K562 (cell line): ENCODE results near the gene WNT7B. TPM values are rescaled to one million over a fixed set of nuclear protein-coding genes. Genes with fewer than 3 reads are reported as not detected.

Experiments used
- ATAC-seq: fragments of 200-7000 bp; cut with Tn5 transposase; 3 replicates; pipeline ENCODE4 v1.9.1; 2020; ENCODE audit warnings: moderate library complexity
- BruUV-seq: library from RNA; stranded (reverse); fragments of 400-500 nt; replicated peaks from 2 replicates; lab custom pipeline; 2021; lab: Mats Ljungman, UMichigan
- CTCF ChIA-PET: fragments of 300-600 bp; formaldehyde crosslinking; extraction: SDS; loops from one replicate; lab custom pipeline; 2021; ENCODE audit warnings: low intra/inter-chr PET ratio; lab: Yijun Ruan, JAX
- POLR2A ChIA-PET: fragments of 300-600, 350-650 bp; sonication (Branson Sonifier 250); formaldehyde crosslinking; extraction: SDS; loops from one replicate; lab custom pipeline; 2021; ENCODE audit warnings: antibody characterized with exemption, inconsistent platforms; lab: Yijun Ruan, JAX
- DNase-seq, 4 experiments: peaks; one replicate each; pipeline versions ENCODE4 v3.0.0 to v3.0.0-alpha.2; 2011 to 2018; ENCODE audit warnings: low spot score in 3 of 4, mixed read lengths in 3 of 4; ENCODE audit errors: extremely low read depth in 1 of 4
- FAIRE-seq: peaks from 2 replicates; lab custom pipeline; 2011; peaks lifted over from hg19 to GRCh38; lab: Jason Lieb, UNC
- H2AFZ ChIP-seq: 2 replicates; pipeline ENCODE4 v1.6.0; 2011; ENCODE audit warnings: low read depth, low read length, control low read depth, inconsistent platforms
- H3K27ac ChIP-seq: fragments of 200-600 bp; 3 replicates; pipeline ENCODE4 v1.8.0; 2011; ENCODE audit warnings: low read depth, mild to moderate bottlenecking, control low read depth, inconsistent platforms, low read length, moderate library complexity, mixed read lengths; ENCODE audit errors: extremely low read depth
- H3K27me3 ChIP-seq, 2 experiments: fragments of 300-600 bp in 1 of 2; 2 replicates in 1 of 2; 3 replicates in 1 of 2; pipeline versions ENCODE4 v1.6.0 to v1.8.0; 2011; ENCODE audit warnings: inconsistent platforms in 2 of 2, low read length in 2 of 2, mild to moderate bottlenecking in 1 of 2, mixed read lengths in 1 of 2, moderate library complexity in 1 of 2; ENCODE audit not compliant: control insufficient read depth in 2 of 2, insufficient read depth in 2 of 2
- H3K36me3 ChIP-seq: fragments of 300-600 bp; 3 replicates; pipeline ENCODE4 v1.8.0; 2011; ENCODE audit warnings: mild to moderate bottlenecking, low read length, inconsistent platforms; ENCODE audit not compliant: control insufficient read depth, insufficient read depth
- H3K4me1 ChIP-seq, 2 experiments: fragments of 200-600 bp in 1 of 2; replicated peaks in 1 of 2; 2 replicates in 1 of 2; 3 replicates in 1 of 2; pipeline versions ENCODE4 v1.5.1 to v1.8.0; 2011; ENCODE audit warnings: inconsistent platforms in 2 of 2, low read length in 2 of 2, mild to moderate bottlenecking in 1 of 2, mixed read lengths in 1 of 2, moderate library complexity in 1 of 2; ENCODE audit not compliant: control insufficient read depth in 2 of 2, insufficient read depth in 2 of 2
- H3K4me2 ChIP-seq: 2 replicates; pipeline ENCODE4 v1.6.1; 2011; ENCODE audit warnings: low read length, control low read depth, inconsistent platforms, mixed read lengths; ENCODE audit not compliant: insufficient read depth
- H3K4me3 ChIP-seq: fragments of 200-600 bp; sonication (generic), shearing (Covaris generic); 2 replicates; pipeline ENCODE4 v1.5.1; 2016; ENCODE audit warnings: control low read depth, inconsistent platforms
- H3K79me2 ChIP-seq: fragments of 200-600 bp; 3 replicates; pipeline ENCODE4 v1.8.0; 2011; ENCODE audit warnings: low read length, inconsistent platforms; ENCODE audit not compliant: control insufficient read depth, insufficient read depth
- H3K9ac ChIP-seq, 2 experiments: 2 replicates each; pipeline versions ENCODE4 v1.6.0 to v1.6.1; 2011; ENCODE audit warnings: low read depth in 2 of 2, low read length in 2 of 2, control low read depth in 1 of 2, inconsistent platforms in 1 of 2, mild to moderate bottlenecking in 1 of 2, mixed read lengths in 1 of 2; ENCODE audit not compliant: insufficient read depth in 1 of 2
- H3K9me1 ChIP-seq: one replicate; pipeline ENCODE4 v1.6.0; 2011; ENCODE audit warnings: inconsistent platforms, mild to moderate bottlenecking, low read length, moderate library complexity; ENCODE audit not compliant: control insufficient read depth, insufficient read depth
- H3K9me3 ChIP-seq: replicated peaks from 2 replicates; pipeline ENCODE4 v1.5.1; 2011; ENCODE audit warnings: low read depth, low read length, inconsistent platforms; ENCODE audit not compliant: control insufficient read depth, insufficient read depth
- H4K20me1 ChIP-seq: replicated peaks from 2 replicates; pipeline ENCODE4 v1.6.1; 2011; ENCODE audit warnings: low read length, inconsistent platforms, mixed read lengths; ENCODE audit not compliant: control insufficient read depth, insufficient read depth
- CREM ChIP-seq: IDR thresholded peaks from 2 replicates; pipeline ENCODE4 v1.6.1; 2014; ENCODE audit warnings: antibody characterized with exemption, low read depth
- EHMT2 ChIP-seq: fragments of 450-650 bp; IDR thresholded peaks from 2 replicates; pipeline ENCODE4 v1.6.1; 2018; ENCODE audit warnings: antibody characterized with exemption
- EZH2 ChIP-seq: IDR thresholded peaks from 2 replicates; pipeline ENCODE4 v1.6.1; 2012; ENCODE audit warnings: low read depth, mild to moderate bottlenecking, inconsistent platforms, low read length, borderline replicate concordance
- FOSL1 ChIP-seq: fragments of 200-800 bp; sonication (Bioruptor generic); conservative IDR thresholded peaks from 2 replicates; pipeline ENCODE4 v1.6.1; 2016; ENCODE audit warnings: missing genetic modification characterization, missing compliant biosample characterization
- NR2C1 ChIP-seq, 2 experiments: fragments of 450-650 bp; IDR thresholded peaks; 2 replicates each; pipeline ENCODE4 v1.6.1; 2017; ENCODE audit warnings: mild to moderate bottlenecking in 2 of 2, antibody characterized with exemption in 1 of 2, inconsistent platforms in 1 of 2, missing compliant biosample characterization in 1 of 2, missing genetic modification characterization in 1 of 2
- PTTG1 ChIP-seq: fragments of 450-650 bp; IDR thresholded peaks from 2 replicates; pipeline ENCODE4 v1.6.1; 2016; ENCODE audit warnings: low read depth, mild to moderate bottlenecking, missing genetic modification characterization, missing compliant biosample characterization
- RBM22 ChIP-seq: fragments of 200-400 bp; formaldehyde crosslinking; IDR thresholded peaks from 2 replicates; pipeline ENCODE4 v1.6.1; 2018; ENCODE audit warnings: low read length, low read depth; ENCODE audit not compliant: poor library complexity, severe bottlenecking
- ZNF263 ChIP-seq: sonication (generic); formaldehyde crosslinking; IDR thresholded peaks from 2 replicates; pipeline ENCODE4 v1.8.0; 2022; ENCODE audit warnings: mild to moderate bottlenecking, missing genetic modification reagents, borderline replicate concordance
- ZNF444 ChIP-seq: fragments of 250-450 bp; sonication (Bioruptor Pico); IDR thresholded peaks from 2 replicates; pipeline ENCODE4 v1.4.0; 2020; ENCODE audit warnings: mild to moderate bottlenecking, moderate library complexity
- ZNF584 ChIP-seq: fragments of 200-800 bp; sonication (Bioruptor generic); IDR thresholded peaks from 2 replicates; pipeline ENCODE4 v1.6.1; 2016; ENCODE audit warnings: low read depth, mild to moderate bottlenecking, missing genetic modification characterization, missing compliant biosample characterization
- ZNF77 ChIP-seq: fragments of 250-450 bp; sonication (Bioruptor Pico); IDR thresholded peaks from 2 replicates; pipeline ENCODE4 v1.5.0; 2020
- WGBS: fragments of 100-300 bp; shearing (Covaris generic); methylation state at CpG from one replicate; pipeline ENCODE4 v1.1.6; 2016; ENCODE audit warnings: low coverage, mixed read lengths; ENCODE audit not compliant: insufficient coverage; ENCODE audit errors: missing lambda C conversion rate; 5-methylcytosine and 5-hydroxymethylcytosine counted together
- in situ Hi-C: fragments of 300-500 bp; cut with MboI; formaldehyde crosslinking; loops from 4 replicates; pipeline ENCODE4 v1.15.0; 2018; ENCODE audit warnings: inconsistent platforms, mixed read lengths
- intact Hi-C: fragments of 100-400 bp; cut with micrococcal nuclease; formaldehyde crosslinking; loops from 2 replicates; pipeline ENCODE4 v1.14.2; 2022
- polyA plus RNA-seq, 8 experiments: library from polyadenylated mRNA; depleted of rRNA in 4 of 8; stranded (reverse) in 5 of 8; unstranded in 3 of 8; fragments of >200 nt; fragmentation: Nextera tagmentation in 2 of 8; fragmentation: Illumina TruSeq in 1 of 8; extraction: Ambion mirVana in 2 of 8; extraction: Trizol in 1 of 8; gene quantifications; 2 replicates each; pipeline versions ENCODE4 v1.2.1 to v1.2.3, GENCODE V29; 2011 to 2014; ENCODE audit warnings: inconsistent platforms in 1 of 8, missing spikeins in 1 of 8
- total RNA-seq, 7 experiments: library from RNA; depleted of rRNA in 6 of 7; stranded (reverse); fragments of >200 nt in 6 of 7; fragmentation: Illumina TruSeq in 2 of 7; extraction: Trizol in 2 of 7; gene quantifications; 2 replicates each; pipeline versions ENCODE4 v1.2.1 to v1.2.3, GENCODE V29; 2011 to 2021; ENCODE audit warnings: low replicate concordance in 1 of 7
- TF ChIP-seq, protein P1 (sequence below): sonication (generic); formaldehyde crosslinking; IDR thresholded peaks from 2 replicates; pipeline ENCODE4 v1.9.0; 2022; ENCODE audit warnings: mild to moderate bottlenecking, missing genetic modification reagents
- TF ChIP-seq, protein P2 (sequence below): fragments of 450-650 bp; formaldehyde crosslinking; IDR thresholded peaks from 2 replicates; pipeline ENCODE4 v1.4.0; 2020; ENCODE audit warnings: mild to moderate bottlenecking, mixed read lengths
- TF ChIP-seq, protein P3 (sequence below): sonication (generic); formaldehyde crosslinking; IDR thresholded peaks from 2 replicates; pipeline ENCODE4 v1.5.0; 2020; ENCODE audit warnings: missing genetic modification reagents
- TF ChIP-seq, protein P4 (sequence below): fragments of 450-650 bp; IDR thresholded peaks from 2 replicates; pipeline ENCODE4 v1.7.0; 2016; ENCODE audit warnings: borderline replicate concordance

WNT7B gene
- total and polyA plus RNA-seq, 9 of the 15 experiments (the other 6 are each of a cell fraction or from before 2014, with no cell fraction given): not detected

DNA sequence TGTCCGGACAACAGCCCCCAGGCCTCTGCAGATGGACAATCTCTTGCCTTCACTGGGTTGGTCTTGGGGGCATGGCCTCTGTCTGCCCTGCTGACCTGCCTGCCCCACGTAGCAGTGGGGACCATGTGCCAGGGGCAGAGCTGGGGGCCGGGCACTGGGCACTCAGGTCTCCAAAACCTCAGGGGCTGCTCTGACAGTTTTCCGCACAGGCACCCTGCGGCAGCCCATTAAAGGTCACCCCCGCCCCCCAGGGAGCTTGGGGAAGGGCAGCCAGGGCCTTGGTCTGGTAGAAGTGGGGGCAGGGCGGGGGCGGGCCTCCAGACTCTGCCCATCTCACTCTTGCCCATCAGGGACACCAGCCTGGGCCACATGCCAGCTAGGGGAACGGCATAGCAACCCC is 49.9 kb downstream of the WNT7B start:
- Histone ChIP-seq H3K4me1 (peaks cover 0 to 19% of the 10 kb centered on the region in 2 experiments; a peak in 2 of 5 replicates), H3K9me1 (no peaks in the 10 kb centered on the region), H3K79me2 (no peaks in the 10 kb centered on the region), H4K20me1 (peaks cover 6% of the 10 kb centered on the region; the same call in 1 of the 2 replicates), H3K9me3 (no peaks in the 10 kb centered on the region), H3K4me2 (no peak overlapping the region), H3K9ac (no peak overlapping the region), H3K27me3 (peaks cover 2 to 52% of the 10 kb centered on the region in 2 experiments; a peak in 3 of 5 replicates), H3K4me3 (no peak overlapping the region), H3K27ac (no peak overlapping the region), H2AFZ (no peak overlapping the region), H3K36me3 (no peaks in the 10 kb centered on the region)
- POLR2A ChIA-PET: no interaction called here
- no peak for ATAC-seq
- BruUV-seq: no TSS peak
- intact Hi-C loops (no loop called here), in situ Hi-C loops (no loop called here)
- 0% methylated on average over 6 of the region's 9 CpGs for whole genome bisulfite sequencing
- CTCF ChIA-PET: no interaction called here
- no peak for FAIRE-seq
- DNase-seq: no peak
- TF ChIP-seq EZH2 (no peak), ZNF263 (CRISPR knock-in tag) (no peak), FOSL1 (tag) (no peak), NR2C1 (IDR thresholded peaks at IDR 0.05) (no peak), NR2C1 (tag; IDR thresholded peaks at IDR 0.05) (no peak), ZNF584 (no peak), ZNF444 (no peak), ZNF77 (CRISPR knock-in tag) (no peak), EHMT2 (no peak), RBM22 (no peak), CREM (no peak), PTTG1 (no peak)
- TF ChIP-seq, protein P1, sequence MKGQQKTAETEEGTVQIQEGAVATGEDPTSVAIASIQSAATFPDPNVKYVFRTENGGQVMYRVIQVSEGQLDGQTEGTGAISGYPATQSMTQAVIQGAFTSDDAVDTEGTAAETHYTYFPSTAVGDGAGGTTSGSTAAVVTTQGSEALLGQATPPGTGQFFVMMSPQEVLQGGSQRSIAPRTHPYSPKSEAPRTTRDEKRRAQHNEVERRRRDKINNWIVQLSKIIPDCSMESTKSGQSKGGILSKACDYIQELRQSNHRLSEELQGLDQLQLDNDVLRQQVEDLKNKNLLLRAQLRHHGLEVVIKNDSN: no peak
- TF ChIP-seq, protein P2, sequence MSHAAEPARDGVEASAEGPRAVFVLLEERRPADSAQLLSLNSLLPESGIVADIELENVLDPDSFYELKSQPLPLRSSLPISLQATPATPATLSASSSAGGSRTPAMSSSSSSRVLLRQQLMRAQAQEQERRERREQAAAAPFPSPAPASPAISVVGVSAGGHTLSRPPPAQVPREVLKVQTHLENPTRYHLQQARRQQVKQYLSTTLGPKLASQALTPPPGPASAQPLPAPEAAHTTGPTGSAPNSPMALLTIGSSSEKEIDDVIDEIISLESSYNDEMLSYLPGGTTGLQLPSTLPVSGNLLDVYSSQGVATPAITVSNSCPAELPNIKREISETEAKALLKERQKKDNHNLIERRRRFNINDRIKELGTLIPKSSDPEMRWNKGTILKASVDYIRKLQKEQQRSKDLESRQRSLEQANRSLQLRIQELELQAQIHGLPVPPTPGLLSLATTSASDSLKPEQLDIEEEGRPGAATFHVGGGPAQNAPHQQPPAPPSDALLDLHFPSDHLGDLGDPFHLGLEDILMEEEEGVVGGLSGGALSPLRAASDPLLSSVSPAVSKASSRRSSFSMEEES (CRISPR knock-in tag): no peak
- TF ChIP-seq, protein P3, sequence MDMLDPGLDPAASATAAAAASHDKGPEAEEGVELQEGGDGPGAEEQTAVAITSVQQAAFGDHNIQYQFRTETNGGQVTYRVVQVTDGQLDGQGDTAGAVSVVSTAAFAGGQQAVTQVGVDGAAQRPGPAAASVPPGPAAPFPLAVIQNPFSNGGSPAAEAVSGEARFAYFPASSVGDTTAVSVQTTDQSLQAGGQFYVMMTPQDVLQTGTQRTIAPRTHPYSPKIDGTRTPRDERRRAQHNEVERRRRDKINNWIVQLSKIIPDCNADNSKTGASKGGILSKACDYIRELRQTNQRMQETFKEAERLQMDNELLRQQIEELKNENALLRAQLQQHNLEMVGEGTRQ (CRISPR knock-in tag): no peak
- TF ChIP-seq, protein P4, sequence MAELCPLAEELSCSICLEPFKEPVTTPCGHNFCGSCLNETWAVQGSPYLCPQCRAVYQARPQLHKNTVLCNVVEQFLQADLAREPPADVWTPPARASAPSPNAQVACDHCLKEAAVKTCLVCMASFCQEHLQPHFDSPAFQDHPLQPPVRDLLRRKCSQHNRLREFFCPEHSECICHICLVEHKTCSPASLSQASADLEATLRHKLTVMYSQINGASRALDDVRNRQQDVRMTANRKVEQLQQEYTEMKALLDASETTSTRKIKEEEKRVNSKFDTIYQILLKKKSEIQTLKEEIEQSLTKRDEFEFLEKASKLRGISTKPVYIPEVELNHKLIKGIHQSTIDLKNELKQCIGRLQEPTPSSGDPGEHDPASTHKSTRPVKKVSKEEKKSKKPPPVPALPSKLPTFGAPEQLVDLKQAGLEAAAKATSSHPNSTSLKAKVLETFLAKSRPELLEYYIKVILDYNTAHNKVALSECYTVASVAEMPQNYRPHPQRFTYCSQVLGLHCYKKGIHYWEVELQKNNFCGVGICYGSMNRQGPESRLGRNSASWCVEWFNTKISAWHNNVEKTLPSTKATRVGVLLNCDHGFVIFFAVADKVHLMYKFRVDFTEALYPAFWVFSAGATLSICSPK: no peak
